PFSK-1 (cell line): ENCODE results near the gene NUDT3.

Experiments used
- POLR2AphosphoS5 ChIP-seq: IDR thresholded peaks from 2 replicates; pipeline ENCODE4 v1.6.1; 2012; ENCODE audit warnings: low read depth, mild to moderate bottlenecking, control low read depth, low read length, moderate library complexity
- REST ChIP-seq, 2 experiments: IDR thresholded peaks; 2 replicates each; pipeline versions ENCODE4 v1.6.1 to v1.8.0; 2011 to 2012; ENCODE audit warnings: low read depth in 2 of 2, low read length in 2 of 2, control low read depth in 1 of 2, inconsistent platforms in 1 of 2, mild to moderate bottlenecking in 1 of 2, moderate library complexity in 1 of 2; ENCODE audit not compliant: insufficient read depth in 1 of 2
- SIN3A ChIP-seq: IDR thresholded peaks from 2 replicates; pipeline ENCODE4 v1.6.1; 2012; ENCODE audit warnings: mild to moderate bottlenecking, low read length, moderate library complexity, borderline replicate concordance; ENCODE audit not compliant: insufficient read depth

- TF ChIP-seq POLR2AphosphoS5 (no peak), SIN3A (no peak), REST (IDR thresholded peaks at IDR 0.05; ENCODE audit: insufficient read depth in 1 of 2, low read depth in 2 of 2, low read length in 2 of 2) (no peak)
Measured at GRCh38 chr6:34285448-34286164, 106.9 kb downstream of the NUDT3 start.
